ENCODE measurements around the gene STARD3.

- TF ChIP-seq, protein P1, sequence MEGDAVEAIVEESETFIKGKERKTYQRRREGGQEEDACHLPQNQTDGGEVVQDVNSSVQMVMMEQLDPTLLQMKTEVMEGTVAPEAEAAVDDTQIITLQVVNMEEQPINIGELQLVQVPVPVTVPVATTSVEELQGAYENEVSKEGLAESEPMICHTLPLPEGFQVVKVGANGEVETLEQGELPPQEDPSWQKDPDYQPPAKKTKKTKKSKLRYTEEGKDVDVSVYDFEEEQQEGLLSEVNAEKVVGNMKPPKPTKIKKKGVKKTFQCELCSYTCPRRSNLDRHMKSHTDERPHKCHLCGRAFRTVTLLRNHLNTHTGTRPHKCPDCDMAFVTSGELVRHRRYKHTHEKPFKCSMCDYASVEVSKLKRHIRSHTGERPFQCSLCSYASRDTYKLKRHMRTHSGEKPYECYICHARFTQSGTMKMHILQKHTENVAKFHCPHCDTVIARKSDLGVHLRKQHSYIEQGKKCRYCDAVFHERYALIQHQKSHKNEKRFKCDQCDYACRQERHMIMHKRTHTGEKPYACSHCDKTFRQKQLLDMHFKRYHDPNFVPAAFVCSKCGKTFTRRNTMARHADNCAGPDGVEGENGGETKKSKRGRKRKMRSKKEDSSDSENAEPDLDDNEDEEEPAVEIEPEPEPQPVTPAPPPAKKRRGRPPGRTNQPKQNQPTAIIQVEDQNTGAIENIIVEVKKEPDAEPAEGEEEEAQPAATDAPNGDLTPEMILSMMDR (IDR thresholded peaks at IDR 0.05), result no peak
- TF ChIP-seq POLR2A (IDR thresholded peaks at IDR 0.05), result no peak
- no peak for TF ChIP-seq POLR2AphosphoS5 (IDR thresholded peaks at IDR 0.05)
These were observed 35.0 kb upstream of the STARD3 start for GRCh38 chr17:39601758-39602532.
